GF-D8 (cell line): Measurements from ENCODE around the gene SPPL2B.
"Not testable (repeated sequence)": the region's sequence is repeated elsewhere in the genome, so short reads cannot be mapped to it uniquely, and the experiment has no call there.

ENCODE experiments used
- DNase-seq: peaks from one replicate; lab custom pipeline; 2025; lab: John Stamatoyannopoulos, UW

The SPPL2B gene

GRCh38 chr19:2328401-2329148 lies at the start of gene SPPL2B, which contains the start of gene LSM7:
TSS of gene SPPL2B (plus strand) at chr19:2328684. CDS start at chr19:2328710, 26 bp downstream.
TSS of gene LSM7 (minus strand) at chr19:2328586. CDS start at chr19:2328566, 20 bp downstream.
- peak; percentile 37 for DNase-seq

- no peak for DNase-seq
Observed at GRCh38 chr19:2280633-2281264, 47.7 kb upstream of the SPPL2B start.

- DNase-seq, result not testable (repeated sequence)
Observed at GRCh38 chr19:2281265-2282061, 47.0 kb upstream of the SPPL2B start.

- DNase-seq, result peak; percentile 57
Observed at GRCh38 chr19:2282062-2282861, 46.2 kb upstream of the SPPL2B start, which contains the start of gene PEAK3. TSS of gene PEAK3 (minus strand) at chr19:2282175. CDS start at chr19:2280931, 1,244 bp downstream.

GRCh38 chr19:2282862-2283237 lies 45.6 kb upstream of the SPPL2B start:
- DNase-seq, result no peak

- DNase-seq, result no peak
Observed at GRCh38 chr19:2283835-2284507, 44.5 kb upstream of the SPPL2B start.

GRCh38 chr19:2286402-2287140 lies 41.9 kb upstream of the SPPL2B start:
- DNase-seq, result no peak

- no peak for DNase-seq
Observed at GRCh38 chr19:2287585-2288337, 40.7 kb upstream of the SPPL2B start.

- DNase-seq, result no peak
Observed at GRCh38 chr19:2288338-2288817, 40.1 kb upstream of the SPPL2B start.

GRCh38 chr19:2288818-2289713 lies 39.4 kb upstream of the SPPL2B start:
- DNase-seq, result peak; percentile 14

- DNase-seq, result peak; percentile 88
Observed at GRCh38 chr19:2289714-2290435, 38.6 kb upstream of the SPPL2B start.

- no peak for DNase-seq
Observed at GRCh38 chr19:2290441-2291184, 37.9 kb upstream of the SPPL2B start.

GRCh38 chr19:2291185-2291751 lies 37.2 kb upstream of the SPPL2B start:
- DNase-seq, result no peak

- no peak for DNase-seq
Observed at GRCh38 chr19:2294687-2295335, 33.7 kb upstream of the SPPL2B start.

GRCh38 chr19:2296141-2296540 lies 32.3 kb upstream of the SPPL2B start:
- DNase-seq, result no peak

GRCh38 chr19:2300533-2300932 lies 28.0 kb upstream of the SPPL2B start:
- DNase-seq, result no peak
